Thyroid gland (tissue), 4 donors: ENCODE data around the gene DOCK8.

Source experiments
- CTCF ChIP-seq, 6 experiments: fragments of 200-600 bp in 3 of 6; fragments of 450-650 bp in 3 of 6; sonication (generic) in 3 of 6; IDR thresholded peaks; one replicate each; pipeline ENCODE4 v1.5.1; 2016 to 2019; ENCODE audit warnings: antibody characterized with exemption in 6 of 6, mild to moderate bottlenecking in 2 of 6, inconsistent platforms in 1 of 6, moderate library complexity in 1 of 6
- POLR2A ChIP-seq, 2 donors: fragments of 450-650 bp; IDR thresholded peaks; one replicate each; pipeline ENCODE4 v1.6.1; 2017; ENCODE audit warnings: antibody characterized with exemption in 2 of 2, mild to moderate bottlenecking in 2 of 2, moderate library complexity in 1 of 2

GRCh38 chr9:296411-296810, 81.7 kb downstream of the DOCK8 start:
- no peak for TF ChIP-seq CTCF (IDR thresholded peaks at IDR 0.05)
- TF ChIP-seq POLR2A (IDR thresholded peaks at IDR 0.05): no peak
